Transverse colon (tissue), 4 donors: ENCODE results near the gene HDAC3.

Source experiments
- EP300 ChIP-seq: sonication (generic); formaldehyde crosslinking; IDR thresholded peaks from one replicate; pipeline ENCODE4 v1.6.1; 2017; ENCODE audit warnings: antibody characterized with exemption, low read depth
- POLR2AphosphoS5 ChIP-seq, 3 donors: sonication (generic); formaldehyde crosslinking; IDR thresholded peaks; one replicate each; pipeline ENCODE4 v1.6.1; 2016; ENCODE audit warnings: antibody characterized with exemption in 3 of 3
- TF ChIP-seq, protein P1 (sequence below), 5 experiments: fragments of 200-600 bp in 3 of 5; fragments of 450-650 bp in 2 of 5; sonication (generic) in 3 of 5; IDR thresholded peaks; 1 replicate in 2 of 5; 2 replicates in 3 of 5; pipeline ENCODE4 v1.5.1; 2016 to 2017; ENCODE audit warnings: antibody characterized with exemption in 5 of 5, inconsistent platforms in 3 of 5, mild to moderate bottlenecking in 2 of 5, moderate library complexity in 1 of 5

DNA sequence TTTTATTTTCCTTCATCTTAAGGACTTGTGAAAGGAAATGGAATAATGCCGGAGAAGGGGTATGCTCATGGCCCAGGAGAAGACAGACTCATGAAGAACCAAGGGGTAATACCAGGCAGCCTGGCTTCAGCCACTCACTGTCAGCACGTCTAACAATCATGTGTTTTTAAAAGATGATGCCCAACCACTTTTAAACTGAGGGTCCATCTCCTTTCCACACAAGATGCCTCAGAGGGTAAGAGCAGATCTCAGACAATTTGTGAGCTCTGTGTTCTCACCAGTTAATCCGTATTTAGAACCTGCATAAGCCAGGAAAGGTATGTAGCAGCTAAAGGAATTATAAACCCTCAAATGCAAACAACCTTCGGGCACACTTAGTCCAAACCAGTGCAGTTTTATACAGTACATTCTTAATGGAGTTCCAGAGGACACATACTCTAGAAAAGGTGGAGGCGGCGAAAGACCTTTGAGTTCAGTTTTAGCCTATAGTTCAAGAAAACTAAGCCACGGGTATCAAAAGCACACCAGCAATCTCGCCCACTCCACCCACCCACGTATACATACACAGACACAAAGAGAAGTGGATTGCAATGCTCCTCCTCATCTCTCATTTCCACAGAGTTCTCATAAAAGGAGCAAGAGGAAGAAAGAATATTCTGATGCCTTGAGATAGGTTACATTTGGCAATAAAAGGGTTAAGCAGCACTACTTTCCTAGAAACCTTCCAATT lies 20.5 kb downstream of the HDAC3 start:
- TF ChIP-seq, protein P1, sequence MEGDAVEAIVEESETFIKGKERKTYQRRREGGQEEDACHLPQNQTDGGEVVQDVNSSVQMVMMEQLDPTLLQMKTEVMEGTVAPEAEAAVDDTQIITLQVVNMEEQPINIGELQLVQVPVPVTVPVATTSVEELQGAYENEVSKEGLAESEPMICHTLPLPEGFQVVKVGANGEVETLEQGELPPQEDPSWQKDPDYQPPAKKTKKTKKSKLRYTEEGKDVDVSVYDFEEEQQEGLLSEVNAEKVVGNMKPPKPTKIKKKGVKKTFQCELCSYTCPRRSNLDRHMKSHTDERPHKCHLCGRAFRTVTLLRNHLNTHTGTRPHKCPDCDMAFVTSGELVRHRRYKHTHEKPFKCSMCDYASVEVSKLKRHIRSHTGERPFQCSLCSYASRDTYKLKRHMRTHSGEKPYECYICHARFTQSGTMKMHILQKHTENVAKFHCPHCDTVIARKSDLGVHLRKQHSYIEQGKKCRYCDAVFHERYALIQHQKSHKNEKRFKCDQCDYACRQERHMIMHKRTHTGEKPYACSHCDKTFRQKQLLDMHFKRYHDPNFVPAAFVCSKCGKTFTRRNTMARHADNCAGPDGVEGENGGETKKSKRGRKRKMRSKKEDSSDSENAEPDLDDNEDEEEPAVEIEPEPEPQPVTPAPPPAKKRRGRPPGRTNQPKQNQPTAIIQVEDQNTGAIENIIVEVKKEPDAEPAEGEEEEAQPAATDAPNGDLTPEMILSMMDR (IDR thresholded peaks at IDR 0.05): no peak
- TF ChIP-seq EP300 (no peak), POLR2AphosphoS5 (IDR thresholded peaks at IDR 0.05) (no peak)
